G401.6 (cell line): ENCODE measurements around the gene CFAP410.
"Not testable (repeated sequence)": the region's sequence is repeated elsewhere in the genome, so short reads cannot be mapped to it uniquely, and the experiment has no call there.

Experiments used
- FAIRE-seq: peaks from 2 replicates; lab custom pipeline; 2012; peaks lifted over from hg19 to GRCh38; lab: Jason Lieb, UNC

Gene CFAP410

DNA sequence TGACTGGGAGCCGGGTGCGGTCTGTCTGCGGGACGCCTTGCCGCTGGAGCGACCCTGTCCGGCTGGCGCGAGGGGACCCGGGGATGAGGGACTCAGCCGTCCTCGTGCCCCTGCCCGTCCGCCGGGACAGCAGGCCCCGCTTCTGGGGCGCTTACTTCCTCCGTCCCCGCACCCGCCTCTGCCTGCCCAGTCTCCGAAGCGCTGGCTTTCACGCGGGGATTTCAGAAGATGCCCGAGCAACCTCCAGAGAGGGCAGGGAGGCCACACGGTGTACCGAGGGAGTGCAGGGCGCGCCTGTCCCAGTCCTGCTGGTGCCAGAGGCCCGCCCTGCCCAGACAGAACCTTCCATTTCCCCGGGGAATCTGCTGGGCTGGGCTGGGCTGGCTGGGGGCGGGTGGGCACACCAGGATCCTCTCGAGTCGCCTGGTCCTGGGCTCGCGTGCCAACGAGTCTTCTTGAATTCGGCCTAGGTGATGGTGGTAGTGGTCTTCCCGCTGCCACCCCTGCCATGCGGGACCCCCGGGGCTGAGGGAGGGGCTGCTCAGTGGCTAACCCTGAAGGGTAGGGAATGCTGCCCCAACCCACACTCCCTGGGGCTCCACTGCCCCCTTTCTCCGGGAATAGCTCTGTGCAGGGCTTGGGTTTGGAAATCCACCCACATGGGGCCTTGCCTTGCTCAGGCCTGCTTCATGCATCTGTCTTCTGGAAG, 11.7 kb upstream of the CFAP410 start:
- no peak for FAIRE-seq

DNA sequence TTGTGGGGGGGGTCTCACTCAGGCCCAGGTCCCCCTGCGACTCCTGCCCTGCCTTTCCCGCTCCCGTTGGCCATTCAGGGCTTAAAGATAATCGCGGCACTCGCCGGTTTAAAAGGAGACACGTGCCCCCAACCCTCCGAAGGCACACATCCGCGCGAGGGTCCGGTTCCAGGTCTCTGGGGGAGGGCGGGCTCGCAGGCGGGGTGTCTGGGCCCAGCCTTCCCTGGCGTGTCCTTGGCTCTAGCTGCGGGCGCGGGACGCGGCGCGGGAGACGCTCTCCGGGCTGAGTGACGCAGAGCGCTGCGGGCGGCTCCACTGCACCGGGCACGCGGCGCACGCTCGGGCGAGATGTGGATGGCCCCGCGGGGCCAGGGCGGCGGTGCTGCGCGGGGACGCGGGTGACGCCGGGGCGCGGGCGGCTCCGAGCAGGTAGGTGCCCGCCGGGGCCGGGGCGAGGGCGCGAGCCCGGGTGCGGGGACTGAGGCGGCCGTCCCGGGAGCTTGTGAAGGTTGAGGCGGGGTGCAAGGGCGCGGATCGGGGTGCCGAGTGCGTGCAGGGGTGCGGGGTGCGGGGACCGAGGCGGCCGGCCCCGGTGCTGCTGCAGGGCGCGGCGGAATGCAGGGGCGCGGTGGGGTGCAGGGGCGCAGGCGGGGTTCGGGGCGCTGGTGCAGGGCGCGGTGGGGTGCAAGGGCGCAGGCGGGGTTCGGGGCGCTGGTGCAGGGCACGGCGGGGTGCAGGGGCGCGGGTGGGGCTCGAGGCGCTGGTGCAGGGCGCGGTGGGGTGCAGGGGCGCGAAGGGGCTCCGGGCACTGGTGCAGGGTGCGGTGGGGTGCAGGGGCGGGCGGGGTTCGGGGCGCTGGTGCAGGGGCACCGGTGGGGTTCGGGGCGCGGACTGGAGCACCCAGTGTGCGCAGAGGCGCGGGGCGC, 10.9 kb upstream of the CFAP410 start:
- FAIRE-seq = no peak

DNA sequence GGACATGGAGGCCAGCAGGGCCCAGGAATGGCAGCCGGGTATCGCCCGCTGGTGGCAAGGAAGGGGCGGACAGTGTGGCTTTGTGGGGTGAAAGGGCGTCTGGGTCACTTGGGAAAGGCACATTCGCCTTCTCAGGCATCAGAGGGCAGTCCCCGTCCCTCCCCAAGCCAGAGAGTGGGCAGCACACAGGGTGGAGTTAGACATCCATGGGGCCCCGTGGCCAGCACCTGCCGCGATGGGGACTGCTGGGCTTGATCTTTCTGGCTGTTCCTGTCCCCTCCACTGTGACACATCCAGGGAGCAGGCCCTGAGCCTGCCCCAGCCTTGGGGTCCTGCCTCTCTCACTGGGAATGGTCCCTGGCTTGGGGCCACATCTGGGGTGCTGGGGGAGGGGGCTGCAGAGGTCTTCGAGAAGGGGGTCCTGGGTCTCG, 10.2 kb upstream of the CFAP410 start:
- no peak for FAIRE-seq

GRCh38 chr21:44348861-44349260, 9.7 kb upstream of the CFAP410 start:
- no peak for FAIRE-seq

DNA sequence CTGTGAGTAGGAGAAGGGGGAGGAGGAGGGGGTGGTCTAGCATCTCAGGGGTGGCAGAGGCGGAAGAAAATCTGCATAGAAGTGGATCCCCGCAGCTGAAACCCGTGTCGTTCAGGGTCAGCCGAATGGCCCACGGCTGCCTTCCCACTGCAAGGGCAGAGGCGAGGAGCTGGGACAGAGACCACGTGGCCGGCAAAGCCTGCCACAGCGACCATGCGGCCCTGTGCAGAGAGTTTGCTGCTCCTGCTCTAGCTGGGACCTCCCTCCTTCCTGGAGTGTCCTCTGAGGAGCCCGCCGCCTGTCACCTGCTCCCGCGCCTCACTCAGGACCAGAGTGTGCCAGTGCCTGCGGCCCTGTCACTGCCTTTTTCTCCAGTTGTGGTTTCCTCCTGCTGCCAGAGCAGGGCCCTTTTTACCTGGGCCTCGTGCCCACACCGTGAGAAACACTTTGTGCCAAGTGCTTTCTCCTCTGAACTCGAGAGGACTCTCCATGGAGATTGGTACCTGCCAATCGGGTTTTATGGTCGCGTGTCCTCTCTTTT, 8.8 kb upstream of the CFAP410 start:
- no peak for FAIRE-seq

- FAIRE-seq = no peak
Observed at GRCh38 chr21:44345495-44345894, 6.3 kb upstream of the CFAP410 start.

DNA sequence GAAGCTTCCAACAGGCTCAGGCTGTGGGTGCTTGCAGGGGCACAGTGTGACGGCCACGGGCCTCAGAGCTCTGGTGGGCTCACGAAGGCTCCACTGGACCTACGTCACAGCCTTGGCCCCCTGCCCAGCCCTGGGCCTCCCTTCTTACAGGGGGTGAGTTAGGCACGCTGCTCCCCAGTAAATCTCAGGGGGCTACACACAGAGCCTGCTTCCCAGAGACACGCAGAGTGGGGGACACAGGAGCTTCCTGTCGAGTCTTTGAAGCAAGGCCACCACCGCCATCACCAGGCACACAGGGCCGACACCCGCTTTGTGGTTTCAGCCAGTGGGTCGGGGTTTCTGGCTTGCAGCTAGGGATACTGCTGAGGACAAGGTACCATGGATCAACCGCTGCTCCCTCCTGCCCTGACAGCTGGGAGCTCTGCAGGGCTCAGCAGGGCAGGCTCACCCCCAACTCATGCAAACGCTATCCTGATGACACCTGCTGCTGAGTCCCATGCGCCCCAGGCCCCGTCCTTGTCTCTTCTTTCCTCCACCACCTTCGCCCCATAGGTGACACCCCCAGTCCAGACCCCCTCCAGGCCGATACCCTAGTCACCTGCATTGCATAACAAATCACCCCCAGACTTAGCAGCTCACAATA, 5.5 kb upstream of the CFAP410 start:
- FAIRE-seq = no peak

DNA sequence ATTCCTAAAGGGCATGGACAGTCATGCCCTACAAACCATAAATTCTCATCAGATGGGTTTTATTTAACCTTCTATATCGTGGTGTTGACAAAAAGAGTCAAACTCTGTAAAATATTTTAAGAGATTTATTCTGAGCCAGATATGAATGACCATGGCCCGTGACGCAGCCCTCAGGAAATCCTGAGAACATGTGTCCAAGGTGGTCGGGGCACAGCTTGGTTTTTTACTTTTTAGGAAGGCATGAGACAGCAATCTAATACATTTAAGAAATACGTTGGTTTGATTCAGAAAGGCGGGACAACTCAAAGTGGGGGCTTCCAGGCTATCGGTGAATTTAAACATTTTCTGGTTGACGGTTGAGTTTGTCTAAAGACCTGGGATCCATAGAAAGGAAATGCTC, 3.8 kb upstream of the CFAP410 start:
- FAIRE-seq = not testable (repeated sequence)

GRCh38 chr21:44341726-44342458, 2.7 kb upstream of the CFAP410 start:
- FAIRE-seq = not testable (repeated sequence)

- FAIRE-seq = no peak
Observed at GRCh38 chr21:44337941-44338895, 972 bp downstream of the CFAP410 start.

DNA sequence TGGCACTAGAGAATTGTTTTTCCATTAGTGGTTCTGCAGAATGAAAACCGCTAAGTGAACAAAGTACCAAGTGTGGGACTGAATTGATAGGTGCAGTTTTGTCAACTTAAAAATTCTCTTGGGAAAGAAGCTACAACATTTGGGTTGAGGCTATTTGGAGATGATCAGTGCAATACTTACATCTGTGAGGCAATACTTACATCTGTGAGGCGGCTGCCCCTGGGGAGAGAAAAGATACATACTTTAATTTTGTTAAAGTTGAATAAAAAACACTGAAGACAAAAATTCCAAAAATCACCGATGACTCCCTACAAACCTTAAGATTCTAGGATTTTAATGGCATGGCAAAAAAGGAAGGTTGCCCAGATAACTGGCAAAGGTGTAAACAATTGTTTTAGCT, 1.7 kb downstream of the CFAP410 start:
- FAIRE-seq = no peak

DNA sequence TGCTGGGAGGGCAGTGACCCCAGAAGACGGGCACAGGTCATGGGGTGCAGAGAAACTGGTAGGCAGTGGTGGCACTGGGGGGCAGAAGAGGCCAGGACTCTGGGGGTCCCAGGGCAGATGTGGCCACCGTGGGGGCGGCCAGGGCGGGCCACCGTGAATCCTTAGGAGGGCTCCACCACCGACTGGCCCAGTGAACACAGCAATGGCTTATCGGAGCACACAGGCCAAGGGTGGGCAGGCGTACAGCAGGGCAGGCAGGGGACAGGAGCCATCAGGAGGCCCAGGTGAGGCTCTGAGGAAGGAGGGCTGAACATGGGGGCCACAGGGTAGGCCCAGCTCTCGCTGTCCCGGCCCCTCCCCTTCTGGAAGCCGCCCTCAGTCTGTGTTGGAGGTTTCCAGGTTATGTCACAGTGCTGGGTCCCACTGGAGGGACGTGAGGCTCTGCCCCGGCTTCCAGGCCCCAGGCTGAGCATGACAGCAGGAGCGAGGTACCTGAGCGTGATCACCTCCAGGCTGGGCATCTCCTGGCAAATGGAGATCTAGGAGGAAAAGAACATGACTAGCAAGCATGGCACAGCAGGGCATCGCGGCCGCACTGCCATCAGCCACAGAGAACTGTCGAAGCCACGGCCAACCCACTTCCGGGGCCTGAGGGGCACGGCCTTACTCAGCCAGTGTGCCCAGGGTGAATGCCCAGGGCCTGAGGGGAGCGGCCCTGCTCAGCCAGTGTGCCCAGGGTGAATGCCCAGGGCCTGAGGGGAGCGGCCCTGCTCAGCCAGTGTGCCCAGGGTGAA, 3.7 kb downstream of the CFAP410 start:
- no peak for FAIRE-seq

- FAIRE-seq = no peak
Observed at GRCh38 chr21:44334329-44335030, 4.7 kb downstream of the CFAP410 start.

DNA sequence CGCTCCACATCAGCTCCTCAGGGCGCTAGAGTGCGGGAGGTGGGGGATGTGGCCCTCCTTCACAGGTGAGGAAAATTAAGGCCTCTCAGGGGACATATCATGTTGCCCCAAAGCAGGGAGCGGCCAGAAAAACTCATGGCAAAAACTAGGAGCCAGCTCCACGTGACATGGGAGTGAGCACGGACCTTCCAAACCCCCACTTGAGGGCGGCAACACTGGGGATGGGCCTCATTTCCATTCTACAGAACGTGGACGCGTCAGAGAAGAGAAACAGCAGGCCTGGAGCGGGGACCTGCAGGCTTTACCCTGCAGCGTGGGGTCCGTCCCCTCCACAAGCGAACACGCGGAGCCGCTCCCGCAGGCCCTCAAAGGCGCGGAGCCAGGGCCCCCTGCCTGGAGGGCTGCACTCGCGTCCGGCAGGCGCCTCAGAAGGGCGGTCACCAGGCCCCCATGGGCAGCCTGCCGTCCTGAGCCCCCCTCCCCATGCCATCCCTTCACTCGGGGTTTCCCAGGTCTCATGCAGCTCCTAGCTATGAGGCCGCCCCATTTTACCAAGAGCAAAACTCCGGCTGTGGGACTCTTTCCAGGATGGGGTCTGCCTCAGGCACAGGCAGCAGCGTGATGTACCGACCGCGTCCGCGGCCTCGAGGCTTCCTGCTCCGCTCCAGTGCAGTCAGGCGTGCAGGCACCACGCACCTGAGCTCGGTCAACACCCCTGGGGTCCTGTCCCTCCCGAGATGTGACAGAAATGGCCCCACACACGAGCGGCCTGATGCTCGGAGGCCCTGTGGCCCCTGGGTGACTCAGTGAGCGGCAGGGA, 5.5 kb downstream of the CFAP410 start:
- FAIRE-seq = no peak

- no peak for FAIRE-seq
Observed at GRCh38 chr21:44332965-44333364, 6.2 kb downstream of the CFAP410 start.

GRCh38 chr21:44332383-44332782, 6.8 kb downstream of the CFAP410 start:
- no peak for FAIRE-seq

DNA sequence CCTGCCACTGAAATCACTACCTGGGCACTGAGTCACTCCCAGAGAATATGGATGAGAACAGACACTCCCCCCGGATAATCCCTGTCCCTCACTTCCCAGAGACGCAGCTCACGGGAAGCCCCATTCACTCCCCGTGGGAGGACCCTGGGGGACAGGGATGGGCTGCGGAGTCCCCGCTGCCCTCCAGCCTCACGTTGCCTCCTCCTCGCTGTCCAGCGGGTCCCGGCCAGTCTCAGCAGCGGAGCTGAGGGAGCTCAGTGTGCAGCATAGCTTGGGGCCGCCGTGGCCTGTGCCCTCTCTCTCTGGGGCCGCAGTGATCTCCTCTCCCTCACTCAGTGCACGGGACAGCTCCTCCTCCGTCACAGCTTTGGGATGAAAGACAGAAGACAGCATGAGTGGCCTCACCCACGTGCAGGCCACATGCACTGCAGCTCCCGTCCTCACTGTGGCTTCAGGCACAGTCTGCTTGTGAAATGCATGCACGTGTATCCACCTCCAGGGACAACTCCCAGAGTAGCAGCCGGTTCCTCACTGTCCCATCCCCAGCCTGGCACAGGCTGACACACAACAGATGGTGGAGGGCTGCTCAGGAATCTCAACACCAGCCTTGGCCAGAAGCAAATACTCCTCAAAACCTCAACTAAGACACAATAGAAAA, 7.4 kb downstream of the CFAP410 start:
- no peak for FAIRE-seq

DNA sequence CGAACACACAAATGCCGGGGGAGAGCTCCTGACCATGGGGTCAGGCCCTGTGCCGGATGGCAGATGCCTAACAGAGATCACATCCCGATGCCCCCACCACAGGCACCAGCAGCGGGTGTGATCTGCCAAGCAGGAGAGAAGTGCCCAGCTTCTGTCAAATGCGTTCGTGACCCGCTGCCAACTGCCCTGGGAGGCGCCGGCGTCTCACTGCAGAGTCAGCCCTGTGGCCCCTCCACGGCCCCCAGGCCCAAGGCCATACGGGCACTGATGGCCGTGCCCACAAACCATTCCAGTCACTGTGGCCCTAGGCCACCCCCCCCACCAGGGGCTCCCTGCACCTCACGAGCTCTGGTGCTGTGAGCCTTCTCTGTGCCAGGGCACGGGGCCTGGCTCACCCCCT, 8.0 kb downstream of the CFAP410 start:
- no peak for FAIRE-seq
